Activated CD8-positive, alpha-beta T cell treated with anti-CD3 and anti-CD28 coated beads for 36 hours (primary cell): Measurements from ENCODE around the gene SLC9A9. TPM values are rescaled to one million over a fixed set of nuclear protein-coding genes. Genes with fewer than 3 reads are reported as not detected.
A peak's percentile ranks its signal among the peaks of the same experiment; 100 is the strongest.

ENCODE experiments used
- ATAC-seq: fragments of 200-7000 bp; cut with Tn5 transposase; one replicate; pipeline ENCODE4 v1.10.0; 2021; ENCODE audit warnings: mild to moderate bottlenecking, moderate library complexity
- CTCF ChIA-PET: fragments of 350-600 bp; sonication (Branson Sonifier 250); formaldehyde crosslinking; loops from one replicate; lab custom pipeline; 2021; ENCODE audit warnings: antibody characterized with exemption; lab: Charles Lee
- POLR2A ChIA-PET: fragments of 350-600 bp; sonication (Branson Sonifier 250); formaldehyde crosslinking; loops from one replicate; lab custom pipeline; 2021; ENCODE audit warnings: antibody characterized with exemption; lab: Charles Lee
- DNase-seq: peaks from one replicate; pipeline ENCODE4 v3.0.0-alpha.2; 2020
- H3K27ac Mint-ChIP-seq: one replicate; pipeline ENCODE4 v1.8.0; 2021; ENCODE audit warnings: mild to moderate bottlenecking, mixed read lengths
- H3K27me3 Mint-ChIP-seq: one replicate; pipeline ENCODE4 v1.8.0; 2021; ENCODE audit warnings: mixed read lengths
- H3K36me3 Mint-ChIP-seq: one replicate; pipeline ENCODE4 v1.8.0; 2021; ENCODE audit warnings: low read depth, mixed read lengths
- H3K4me1 Mint-ChIP-seq: one replicate; pipeline ENCODE4 v1.8.0; 2021; ENCODE audit warnings: low read depth, mixed read lengths
- H3K4me3 Mint-ChIP-seq: one replicate; pipeline ENCODE4 v1.8.0; 2021; ENCODE audit warnings: mild to moderate bottlenecking, moderate library complexity, mixed read lengths
- H3K9me3 Mint-ChIP-seq: one replicate; pipeline ENCODE4 v1.8.0; 2021; ENCODE audit warnings: mixed read lengths
- CTCF ChIP-seq: fragments of 200-600 bp; IDR thresholded peaks from one replicate; pipeline ENCODE4 v1.8.0; 2022; ENCODE audit warnings: antibody characterized with exemption, mild to moderate bottlenecking
- intact Hi-C: fragments of 100-400 bp; cut with micrococcal nuclease; formaldehyde crosslinking; loops from one replicate; pipeline ENCODE4 v1.10.0; 2022
- total RNA-seq, 2 experiments: library from RNA; stranded (reverse); gene quantifications; one replicate each; pipeline ENCODE4 v1.2.3, GENCODE V29; 2021

Gene SLC9A9
- total RNA-seq, 2 experiments from 2014 or later: 1.9 to 2.2 TPM

DNA sequence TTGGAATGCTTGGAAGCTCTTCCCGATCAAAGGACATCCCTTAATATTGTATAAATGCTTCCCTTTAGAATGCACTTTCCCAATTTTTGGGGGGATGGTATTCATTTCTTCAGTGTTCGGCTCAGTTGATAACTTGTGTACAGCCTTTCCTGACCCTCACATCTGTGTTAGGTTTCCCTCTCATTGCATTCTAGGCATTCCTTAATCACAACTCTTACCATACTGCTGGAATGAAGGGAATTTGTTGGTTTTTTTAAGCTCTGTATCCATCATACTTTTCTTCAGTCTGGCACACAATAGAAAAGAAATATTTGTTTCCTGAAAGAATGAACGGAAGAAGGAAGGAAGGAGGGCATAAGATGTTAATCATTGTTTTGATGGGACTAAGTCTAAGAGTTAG is 609.2 kb downstream of the SLC9A9 start:
- Mint-ChIP-seq H3K4me1 (peaks cover 8% of the 10 kb centered on the region), H3K36me3 (peaks cover 2% of the 10 kb centered on the region), H3K9me3 (peaks cover 2% of the 10 kb centered on the region), H3K4me3 (no peak overlapping the region), H3K27me3 (no peaks in the 10 kb centered on the region), H3K27ac (no peak overlapping the region)
- ATAC-seq: no peak
- no peak for DNase-seq
- intact Hi-C loops: no loop called here
- CTCF ChIA-PET: no interaction called here
- POLR2A ChIA-PET: interaction anchor here (0.6 to 0.8 kb wide), 2 partner anchors 18 to 55 kb away, joined by 3 read pairs; no protein-coding TSS in a partner anchor
- TF ChIP-seq CTCF: no peak

GRCh38 chr3:143237077-143237627 is 611.1 kb downstream of the SLC9A9 start:
- intact Hi-C loops: no loop called here
- DNase-seq (peak; percentile 5), ATAC-seq (no peak)
- peaks cover 2% of the 10 kb centered on the region for H3K9me3 Mint-ChIP-seq
- H3K27ac Mint-ChIP-seq: no peak overlapping the region
- no peaks in the 10 kb centered on the region for H3K27me3 Mint-ChIP-seq
- no peak overlapping the region for H3K4me3 Mint-ChIP-seq
- H3K4me1 Mint-ChIP-seq: peaks cover 8% of the 10 kb centered on the region
- CTCF ChIA-PET: no interaction called here
- no peak for TF ChIP-seq CTCF
- POLR2A ChIA-PET: no interaction called here
- H3K36me3 Mint-ChIP-seq: peaks cover 2% of the 10 kb centered on the region

GRCh38 chr3:143236226-143236964 is 611.9 kb downstream of the SLC9A9 start:
- intact Hi-C loops: no loop called here
- H3K27ac Mint-ChIP-seq: no peak overlapping the region
- H3K4me1 Mint-ChIP-seq: peaks cover 8% of the 10 kb centered on the region
- no peak for TF ChIP-seq CTCF
- no peak for ATAC-seq
- no peak overlapping the region for H3K4me3 Mint-ChIP-seq
- ChIA-PET POLR2A (no interaction called here), CTCF (interaction anchor here (1.3 kb wide), 1 partner anchor 50 kb away, joined by 4 read pairs; no protein-coding TSS in a partner anchor)
- H3K9me3 Mint-ChIP-seq: peaks cover 2% of the 10 kb centered on the region
- no peaks in the 10 kb centered on the region for H3K27me3 Mint-ChIP-seq
- no peak for DNase-seq
- H3K36me3 Mint-ChIP-seq: peaks cover 2% of the 10 kb centered on the region

GRCh38 chr3:143235614-143236204 is 612.6 kb downstream of the SLC9A9 start:
- Mint-ChIP-seq H3K27ac (no peak overlapping the region), H3K4me3 (no peak overlapping the region), H3K4me1 (peaks cover 8% of the 10 kb centered on the region), H3K36me3 (peaks cover 2% of the 10 kb centered on the region), H3K9me3 (peaks cover 2% of the 10 kb centered on the region), H3K27me3 (no peaks in the 10 kb centered on the region)
- ChIA-PET POLR2A (no interaction called here), CTCF (interaction anchor here (1.3 kb wide), 1 partner anchor 50 kb away, joined by 4 read pairs; no protein-coding TSS in a partner anchor)
- intact Hi-C loops: no loop called here
- ATAC-seq (no peak), DNase-seq (no peak)
- no peak for TF ChIP-seq CTCF

DNA sequence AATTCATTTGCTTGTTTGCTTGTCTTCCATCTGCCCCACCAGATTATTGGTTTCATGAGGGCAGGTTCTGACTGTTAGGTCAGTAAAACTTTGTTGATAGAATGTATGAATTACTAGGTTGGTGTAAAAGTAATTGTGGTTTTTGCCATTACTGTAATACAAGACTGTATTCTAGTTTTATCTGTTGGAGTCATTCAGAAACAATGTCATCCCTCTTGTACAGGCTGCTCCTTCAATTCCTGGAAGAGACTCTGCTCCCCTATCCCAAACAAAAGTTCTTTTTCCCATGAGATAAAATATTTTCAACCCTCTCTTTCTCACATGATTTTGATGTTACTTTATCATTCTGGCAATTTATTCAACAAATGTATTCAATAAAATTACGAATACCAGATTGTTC is 613.7 kb downstream of the SLC9A9 start:
- Mint-ChIP-seq H3K4me1 (peaks cover 8% of the 10 kb centered on the region), H3K27ac (no peak overlapping the region), H3K36me3 (peaks cover 2% of the 10 kb centered on the region), H3K27me3 (no peaks in the 10 kb centered on the region), H3K4me3 (no peak overlapping the region), H3K9me3 (peaks cover 2% of the 10 kb centered on the region)
- intact Hi-C loops: no loop called here
- POLR2A ChIA-PET: no interaction called here
- no peak for DNase-seq
- CTCF ChIA-PET: no interaction called here
- ATAC-seq: no peak
- no peak for TF ChIP-seq CTCF
